HG02870 (cell line): Measurements from ENCODE around the gene FTCDNL1.

Source experiments
- ATAC-seq: cut with Tn5 transposase; IDR thresholded peaks from one replicate; pipeline ENCODE4 v1.9.1; 2021; ENCODE audit warnings: mild to moderate bottlenecking, moderate library complexity; ENCODE audit not compliant: unreplicated experiment

The FTCDNL1 gene

GRCh38 chr2:199850718-199851500, at the start of gene FTCDNL1:
FTCDNL1 (minus strand) TSS chr2:199851192; CDS start chr2:199848962, 2,230 bp downstream.
- ATAC-seq = peak; percentile 94

- no peak for ATAC-seq
Measured at GRCh38 chr2:199896617-199897016, 45.6 kb upstream of the FTCDNL1 start.

GRCh38 chr2:199895406-199895805, 44.4 kb upstream of the FTCDNL1 start:
- no peak for ATAC-seq

GRCh38 chr2:199883474-199884212, 32.7 kb upstream of the FTCDNL1 start:
- no peak for ATAC-seq

- no peak for ATAC-seq
Measured at GRCh38 chr2:199882667-199883066, 31.7 kb upstream of the FTCDNL1 start.

- ATAC-seq = no peak
Measured at GRCh38 chr2:199875400-199875799, 24.4 kb upstream of the FTCDNL1 start.

GRCh38 chr2:199874209-199874608, 23.2 kb upstream of the FTCDNL1 start:
- ATAC-seq = no peak

- ATAC-seq = no peak
Measured at GRCh38 chr2:199870581-199870980, 19.6 kb upstream of the FTCDNL1 start.

- ATAC-seq = no peak
Measured at GRCh38 chr2:199869653-199870052, 18.7 kb upstream of the FTCDNL1 start.

- ATAC-seq = no peak
Measured at GRCh38 chr2:199869227-199869541, 18.2 kb upstream of the FTCDNL1 start.

GRCh38 chr2:199868431-199869226, 17.6 kb upstream of the FTCDNL1 start:
- ATAC-seq = no peak

GRCh38 chr2:199865905-199866304, 14.9 kb upstream of the FTCDNL1 start:
- no peak for ATAC-seq

GRCh38 chr2:199862788-199863187, 11.8 kb upstream of the FTCDNL1 start:
- ATAC-seq = no peak

GRCh38 chr2:199861132-199861774, 10.3 kb upstream of the FTCDNL1 start:
- no peak for ATAC-seq

- ATAC-seq = no peak
Measured at GRCh38 chr2:199855812-199856211, 4.8 kb upstream of the FTCDNL1 start.

GRCh38 chr2:199851883-199852282, 891 bp upstream of the FTCDNL1 start:
- no peak for ATAC-seq

- no peak for ATAC-seq
Measured at GRCh38 chr2:199851501-199851810, 464 bp upstream of the FTCDNL1 start.

- no peak for ATAC-seq
Measured at GRCh38 chr2:199850218-199850717, 724 bp downstream of the FTCDNL1 start.

GRCh38 chr2:199848389-199849130, 2.4 kb downstream of the FTCDNL1 start:
- no peak for ATAC-seq

- ATAC-seq = no peak
Measured at GRCh38 chr2:199847181-199847864, 3.7 kb downstream of the FTCDNL1 start.
